IPS-20b (cell line): ENCODE measurements around the gene OR6K2.
"Not testable (repeated sequence)": the region's sequence is repeated elsewhere in the genome, so short reads cannot be mapped to it uniquely, and the experiment has no call there.

Experiments used
- H3K27ac ChIP-seq: one replicate; pipeline ENCODE4 v1.5.1; 2013; ENCODE audit warnings: low read length
- H3K27me3 ChIP-seq: 2 replicates; pipeline ENCODE4 v1.6.1; 2013; ENCODE audit warnings: mild to moderate bottlenecking, low read length, inconsistent platforms; ENCODE audit not compliant: insufficient read depth
- H3K36me3 ChIP-seq: 2 replicates; pipeline ENCODE4 v1.6.1; 2013; ENCODE audit warnings: low read depth, mild to moderate bottlenecking, inconsistent platforms, low read length, moderate library complexity; ENCODE audit not compliant: insufficient read depth
- H3K4me1 ChIP-seq: 2 replicates; pipeline ENCODE4 v1.6.1; 2013; ENCODE audit warnings: mild to moderate bottlenecking, control low read depth, inconsistent platforms, low read length, moderate library complexity; ENCODE audit not compliant: insufficient read depth
- H3K4me3 ChIP-seq: 2 replicates; pipeline ENCODE4 v1.5.1; 2013; ENCODE audit warnings: mild to moderate bottlenecking, low read length, inconsistent platforms
- H3K9ac ChIP-seq: 2 replicates; pipeline ENCODE4 v1.6.1; 2013; ENCODE audit warnings: low read depth, mild to moderate bottlenecking, inconsistent platforms, low read length, moderate library complexity
- H3K9me3 ChIP-seq: 2 replicates; pipeline ENCODE4 v1.6.1; 2013; ENCODE audit warnings: mild to moderate bottlenecking, low read depth, low read length, inconsistent platforms; ENCODE audit not compliant: insufficient read depth

Gene OR6K2

GRCh38 chr1:158711098-158711497, 10.6 kb upstream of the OR6K2 start:
- Histone ChIP-seq H3K36me3 (no peaks in the 10 kb centered on the region), H3K4me3 (no peak overlapping the region), H3K9me3 (no peaks in the 10 kb centered on the region), H3K27me3 (no peaks in the 10 kb centered on the region), H3K4me1 (no peaks in the 10 kb centered on the region), H3K9ac (no peak overlapping the region), H3K27ac (no peak overlapping the region)

GRCh38 chr1:158706096-158706495, 5.6 kb upstream of the OR6K2 start:
- no peak overlapping the region for H3K9ac ChIP-seq
- no peaks in the 10 kb centered on the region for H3K4me1 ChIP-seq
- no peaks in the 10 kb centered on the region for H3K9me3 ChIP-seq
- no peaks in the 10 kb centered on the region for H3K27me3 ChIP-seq
- no peak overlapping the region for H3K4me3 ChIP-seq
- H3K36me3 ChIP-seq, result no peaks in the 10 kb centered on the region
- no peak overlapping the region for H3K27ac ChIP-seq

GRCh38 chr1:158694596-158694995, 5.9 kb downstream of the OR6K2 start:
- H3K27me3 ChIP-seq, result no peaks in the 10 kb centered on the region
- H3K9me3 ChIP-seq, result no peaks in the 10 kb centered on the region
- no peak overlapping the region for H3K4me3 ChIP-seq
- no peaks in the 10 kb centered on the region for H3K4me1 ChIP-seq
- no peak overlapping the region for H3K9ac ChIP-seq
- no peak overlapping the region for H3K27ac ChIP-seq
- H3K36me3 ChIP-seq, result no peaks in the 10 kb centered on the region

- Histone ChIP-seq H3K27me3 (no peaks in the 10 kb centered on the region), H3K9me3 (no peaks in the 10 kb centered on the region), H3K27ac (no peak overlapping the region)
Observed at GRCh38 chr1:158692356-158692755, 8.1 kb downstream of the OR6K2 start.

GRCh38 chr1:158691907-158692306, 8.5 kb downstream of the OR6K2 start:
- H3K36me3 ChIP-seq, result no peaks in the 10 kb centered on the region
- no peak overlapping the region for H3K4me3 ChIP-seq
- no peaks in the 10 kb centered on the region for H3K9me3 ChIP-seq
- no peaks in the 10 kb centered on the region for H3K27me3 ChIP-seq
- H3K9ac ChIP-seq, result no peak overlapping the region
- no peaks in the 10 kb centered on the region for H3K4me1 ChIP-seq
- no peak overlapping the region for H3K27ac ChIP-seq

More at GRCh38 chr1:158692356-158692755, 8.1 kb downstream of the OR6K2 start:
- Histone ChIP-seq H3K9ac (no peak overlapping the region), H3K36me3 (no peaks in the 10 kb centered on the region), H3K4me1 (no peaks in the 10 kb centered on the region), H3K4me3 (no peak overlapping the region)

- not testable (repeated sequence) for H3K9ac ChIP-seq, H3K4me1 ChIP-seq, H3K4me3 ChIP-seq, H3K27ac ChIP-seq, H3K9me3 ChIP-seq, H3K27me3 ChIP-seq, H3K36me3 ChIP-seq
Observed at GRCh38 chr1:158691149-158691548, 9.3 kb downstream of the OR6K2 start.

- H3K9me3 ChIP-seq, result no peaks in the 10 kb centered on the region
- no peaks in the 10 kb centered on the region for H3K27me3 ChIP-seq
- H3K9ac ChIP-seq, result no peak overlapping the region
- no peak overlapping the region for H3K4me3 ChIP-seq
- H3K4me1 ChIP-seq, result no peaks in the 10 kb centered on the region
- no peaks in the 10 kb centered on the region for H3K36me3 ChIP-seq
- H3K27ac ChIP-seq, result no peak overlapping the region
Observed at GRCh38 chr1:158689875-158690274, 10.6 kb downstream of the OR6K2 start.

- no peak overlapping the region for H3K4me3 ChIP-seq
- H3K27me3 ChIP-seq, result no peaks in the 10 kb centered on the region
- no peak overlapping the region for H3K9ac ChIP-seq
- H3K27ac ChIP-seq, result no peak overlapping the region
- H3K4me1 ChIP-seq, result no peaks in the 10 kb centered on the region
- no peaks in the 10 kb centered on the region for H3K9me3 ChIP-seq
- H3K36me3 ChIP-seq, result no peaks in the 10 kb centered on the region
Observed at GRCh38 chr1:158689110-158689509, 11.3 kb downstream of the OR6K2 start.

- not testable (repeated sequence) for H3K9me3 ChIP-seq, H3K36me3 ChIP-seq, H3K4me3 ChIP-seq, H3K27ac ChIP-seq, H3K4me1 ChIP-seq, H3K9ac ChIP-seq, H3K27me3 ChIP-seq
Observed at GRCh38 chr1:158688343-158688742, 12.1 kb downstream of the OR6K2 start.

- Histone ChIP-seq H3K36me3 (no peaks in the 10 kb centered on the region), H3K9me3 (no peaks in the 10 kb centered on the region), H3K27me3 (no peaks in the 10 kb centered on the region), H3K4me1 (no peaks in the 10 kb centered on the region), H3K27ac (no peak overlapping the region), H3K9ac (no peak overlapping the region), H3K4me3 (no peak overlapping the region)
Observed at GRCh38 chr1:158687037-158687436, 13.4 kb downstream of the OR6K2 start.

GRCh38 chr1:158686111-158687009, 14.1 kb downstream of the OR6K2 start, which contains the start of gene SPTA1:
Gene SPTA1 (minus strand): TSS chr1:158686715. CDS start chr1:158686517, 198 bp downstream.
- H3K4me1 ChIP-seq, result no peaks in the 10 kb centered on the region
- no peak within 1 kb of the TSS for H3K9ac ChIP-seq
- H3K36me3 ChIP-seq, result no peaks in the 10 kb centered on the region
- no peaks in the 10 kb centered on the region for H3K9me3 ChIP-seq
- H3K27me3 ChIP-seq, result no peaks in the 10 kb centered on the region
- no peak within 1 kb of the TSS for H3K27ac ChIP-seq
- H3K4me3 ChIP-seq, result no peak within 1 kb of the TSS

- no peak overlapping the region for H3K9ac ChIP-seq
- no peak overlapping the region for H3K4me3 ChIP-seq
- H3K9me3 ChIP-seq, result no peaks in the 10 kb centered on the region
Observed at GRCh38 chr1:158685085-158685484, 15.4 kb downstream of the OR6K2 start.

More at GRCh38 chr1:158685085-158685484, 15.4 kb downstream of the OR6K2 start:
- Histone ChIP-seq H3K27me3 (no peaks in the 10 kb centered on the region), H3K27ac (no peak overlapping the region), H3K36me3 (no peaks in the 10 kb centered on the region), H3K4me1 (no peaks in the 10 kb centered on the region)
